IMR-90 (cell line): ENCODE data around the gene DPCD.

Experiments used
- CEBPB ChIP-seq: IDR thresholded peaks from 2 replicates; pipeline ENCODE4 v1.6.1; 2012; ENCODE audit warnings: low read depth, low read length, improper control_type of control experiment
- CHD1 ChIP-seq: IDR thresholded peaks from 2 replicates; pipeline ENCODE4 v1.6.1; 2012; ENCODE audit warnings: low read depth, low read length, improper control_type of control experiment
- CTCF ChIP-seq: conservative IDR thresholded peaks from 2 replicates; pipeline ENCODE4 v1.5.1; 2012; ENCODE audit warnings: mild to moderate bottlenecking, low read depth, low read length, improper control_type of control experiment
- ELK1 ChIP-seq: fragments of 150-350 bp; IDR thresholded peaks from 2 replicates; pipeline ENCODE4 v1.6.1; 2016; ENCODE audit warnings: low read depth, mild to moderate bottlenecking, low read length, moderate library complexity, borderline replicate concordance
- MAZ ChIP-seq: IDR thresholded peaks from 2 replicates; pipeline ENCODE4 v1.6.1; 2012; ENCODE audit warnings: low read depth, mild to moderate bottlenecking, low read length, improper control_type of control experiment, moderate library complexity, borderline replicate concordance
- POLR2A ChIP-seq: IDR thresholded peaks from 2 replicates; pipeline ENCODE4 v1.6.1; 2012; ENCODE audit warnings: mild to moderate bottlenecking, low read depth, low read length
- RAD21 ChIP-seq: IDR thresholded peaks from 2 replicates; pipeline ENCODE4 v1.6.1; 2012; ENCODE audit warnings: low read length, improper control_type of control experiment
- RCOR1 ChIP-seq: IDR thresholded peaks from 2 replicates; pipeline ENCODE4 v1.6.1; 2012; ENCODE audit warnings: mild to moderate bottlenecking, low read length, improper control_type of control experiment; ENCODE audit not compliant: insufficient replicate concordance
- RFX5 ChIP-seq: IDR thresholded peaks from 2 replicates; pipeline ENCODE4 v1.8.0; 2012; ENCODE audit warnings: low read depth, mild to moderate bottlenecking, low read length, moderate library complexity
- SMC3 ChIP-seq: fragments of 150-350 bp; IDR thresholded peaks from 2 replicates; pipeline ENCODE4 v1.6.1; 2016; ENCODE audit warnings: low read depth, mild to moderate bottlenecking, antibody characterized with exemption, low read length, moderate library complexity
- USF2 ChIP-seq: fragments of 150-350 bp; IDR thresholded peaks from 2 replicates; pipeline ENCODE4 v1.6.1; 2017; ENCODE audit warnings: mild to moderate bottlenecking, antibody characterized with exemption, low read length, low read depth

- no peak for TF ChIP-seq RFX5
- TF ChIP-seq SMC3: no peak
- TF ChIP-seq CTCF: no peak
- no peak for TF ChIP-seq RAD21
- TF ChIP-seq POLR2A: no peak
- TF ChIP-seq USF2: no peak
- no peak for TF ChIP-seq CEBPB
- no peak for TF ChIP-seq ELK1
- no peak for TF ChIP-seq MAZ
- TF ChIP-seq CHD1: no peak
- no peak for TF ChIP-seq RCOR1
Observed at GRCh38 chr10:101572126-101572525, 16.0 kb upstream of the DPCD start.
